ENCODE results near the gene THAP4.

DNA sequence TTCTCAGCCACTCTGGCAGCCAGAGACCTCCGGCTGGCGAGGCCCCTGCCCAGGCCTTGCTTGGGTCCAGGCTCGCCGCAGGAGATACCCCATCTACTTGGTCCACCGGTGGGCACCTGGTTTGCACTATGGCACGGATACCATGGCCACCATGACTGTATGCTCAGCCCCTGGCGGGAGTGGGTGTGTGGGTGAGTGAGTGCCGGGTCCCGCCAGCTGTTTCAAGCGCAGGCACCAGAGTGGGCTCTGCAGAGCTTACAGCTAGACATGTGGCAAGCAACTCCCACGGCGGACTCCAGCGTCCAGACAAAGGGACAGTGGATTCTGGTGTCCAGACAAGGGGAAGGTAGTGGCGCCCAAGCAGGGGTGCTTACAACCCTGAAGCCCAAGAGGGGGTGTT is 2.0 kb upstream of the THAP4 start:
- TF ChIP-seq, protein P1, sequence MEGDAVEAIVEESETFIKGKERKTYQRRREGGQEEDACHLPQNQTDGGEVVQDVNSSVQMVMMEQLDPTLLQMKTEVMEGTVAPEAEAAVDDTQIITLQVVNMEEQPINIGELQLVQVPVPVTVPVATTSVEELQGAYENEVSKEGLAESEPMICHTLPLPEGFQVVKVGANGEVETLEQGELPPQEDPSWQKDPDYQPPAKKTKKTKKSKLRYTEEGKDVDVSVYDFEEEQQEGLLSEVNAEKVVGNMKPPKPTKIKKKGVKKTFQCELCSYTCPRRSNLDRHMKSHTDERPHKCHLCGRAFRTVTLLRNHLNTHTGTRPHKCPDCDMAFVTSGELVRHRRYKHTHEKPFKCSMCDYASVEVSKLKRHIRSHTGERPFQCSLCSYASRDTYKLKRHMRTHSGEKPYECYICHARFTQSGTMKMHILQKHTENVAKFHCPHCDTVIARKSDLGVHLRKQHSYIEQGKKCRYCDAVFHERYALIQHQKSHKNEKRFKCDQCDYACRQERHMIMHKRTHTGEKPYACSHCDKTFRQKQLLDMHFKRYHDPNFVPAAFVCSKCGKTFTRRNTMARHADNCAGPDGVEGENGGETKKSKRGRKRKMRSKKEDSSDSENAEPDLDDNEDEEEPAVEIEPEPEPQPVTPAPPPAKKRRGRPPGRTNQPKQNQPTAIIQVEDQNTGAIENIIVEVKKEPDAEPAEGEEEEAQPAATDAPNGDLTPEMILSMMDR (IDR thresholded peaks at IDR 0.05; ENCODE audit: insufficient read depth, low read length, poor library complexity, severe bottlenecking) = no peak
- TF ChIP-seq EZH2phosphoT487 (conservative IDR thresholded peaks at IDR 0.05; ENCODE audit: low read length) = no peak

Measured in SU-DHL-6 (cell line).